Suprapubic skin (tissue), 3 donors: ENCODE measurements around the gene GPC5.

Source experiments
- EP300 ChIP-seq: sonication (generic); formaldehyde crosslinking; IDR thresholded peaks from one replicate; pipeline ENCODE4 v1.6.1; 2017; ENCODE audit warnings: antibody characterized with exemption
- POLR2A ChIP-seq, 2 donors: fragments of 450-650 bp; IDR thresholded peaks; one replicate each; pipeline ENCODE4 v1.6.1; 2017; ENCODE audit warnings: antibody characterized with exemption in 2 of 2, mild to moderate bottlenecking in 2 of 2, moderate library complexity in 2 of 2
- TF ChIP-seq, protein P1 (sequence below), 2 donors: fragments of 200-600 bp in 1 of 2; fragments of 450-650 bp in 1 of 2; sonication (generic) in 1 of 2; IDR thresholded peaks; one replicate each; pipeline ENCODE4 v1.5.1; 2016 to 2019; ENCODE audit warnings: antibody characterized with exemption in 2 of 2, mild to moderate bottlenecking in 1 of 2, moderate library complexity in 1 of 2

DNA sequence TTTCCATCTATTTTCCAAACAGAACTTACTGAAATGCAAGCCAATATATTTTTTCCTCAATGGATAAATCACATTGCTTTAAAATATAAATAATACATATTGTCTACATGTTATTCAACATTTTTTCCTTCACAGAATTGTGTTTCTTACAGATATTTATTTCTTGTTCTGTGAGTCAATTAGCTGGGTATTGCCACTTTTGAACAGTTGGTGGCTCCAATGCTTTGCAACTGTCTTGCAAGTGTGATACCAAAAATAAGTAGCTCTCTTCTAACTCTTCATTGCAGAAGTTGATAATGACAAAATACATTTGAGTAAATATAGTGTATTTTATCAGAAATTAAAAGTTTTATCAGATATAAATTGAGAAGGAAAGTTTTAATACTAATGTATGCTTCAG, 17.1 kb upstream of the GPC5 start:
- TF ChIP-seq, protein P1, sequence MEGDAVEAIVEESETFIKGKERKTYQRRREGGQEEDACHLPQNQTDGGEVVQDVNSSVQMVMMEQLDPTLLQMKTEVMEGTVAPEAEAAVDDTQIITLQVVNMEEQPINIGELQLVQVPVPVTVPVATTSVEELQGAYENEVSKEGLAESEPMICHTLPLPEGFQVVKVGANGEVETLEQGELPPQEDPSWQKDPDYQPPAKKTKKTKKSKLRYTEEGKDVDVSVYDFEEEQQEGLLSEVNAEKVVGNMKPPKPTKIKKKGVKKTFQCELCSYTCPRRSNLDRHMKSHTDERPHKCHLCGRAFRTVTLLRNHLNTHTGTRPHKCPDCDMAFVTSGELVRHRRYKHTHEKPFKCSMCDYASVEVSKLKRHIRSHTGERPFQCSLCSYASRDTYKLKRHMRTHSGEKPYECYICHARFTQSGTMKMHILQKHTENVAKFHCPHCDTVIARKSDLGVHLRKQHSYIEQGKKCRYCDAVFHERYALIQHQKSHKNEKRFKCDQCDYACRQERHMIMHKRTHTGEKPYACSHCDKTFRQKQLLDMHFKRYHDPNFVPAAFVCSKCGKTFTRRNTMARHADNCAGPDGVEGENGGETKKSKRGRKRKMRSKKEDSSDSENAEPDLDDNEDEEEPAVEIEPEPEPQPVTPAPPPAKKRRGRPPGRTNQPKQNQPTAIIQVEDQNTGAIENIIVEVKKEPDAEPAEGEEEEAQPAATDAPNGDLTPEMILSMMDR (IDR thresholded peaks at IDR 0.05): no peak
- TF ChIP-seq EP300 (no peak), POLR2A (IDR thresholded peaks at IDR 0.05) (no peak)
